Tibial nerve (tissue), 4 donors: ENCODE results near the gene YWHAG.

ENCODE experiments used
- EP300 ChIP-seq, 2 donors: sonication (generic); formaldehyde crosslinking; IDR thresholded peaks; one replicate each; pipeline ENCODE4 v1.6.1; 2017; ENCODE audit warnings: antibody characterized with exemption in 2 of 2, mild to moderate bottlenecking in 1 of 2
- POLR2A ChIP-seq, 2 donors: fragments of 450-650 bp; IDR thresholded peaks; one replicate each; pipeline ENCODE4 v1.6.1; 2017; ENCODE audit warnings: antibody characterized with exemption in 2 of 2, mild to moderate bottlenecking in 2 of 2, moderate library complexity in 2 of 2
- TF ChIP-seq, protein P1 (sequence below), 5 experiments: fragments of 200-600 bp in 3 of 5; fragments of 450-650 bp in 2 of 5; sonication (generic) in 3 of 5; IDR thresholded peaks; one replicate each; pipeline ENCODE4 v1.5.1; 2016 to 2019; ENCODE audit warnings: antibody characterized with exemption in 5 of 5, mild to moderate bottlenecking in 3 of 5, moderate library complexity in 2 of 5

DNA sequence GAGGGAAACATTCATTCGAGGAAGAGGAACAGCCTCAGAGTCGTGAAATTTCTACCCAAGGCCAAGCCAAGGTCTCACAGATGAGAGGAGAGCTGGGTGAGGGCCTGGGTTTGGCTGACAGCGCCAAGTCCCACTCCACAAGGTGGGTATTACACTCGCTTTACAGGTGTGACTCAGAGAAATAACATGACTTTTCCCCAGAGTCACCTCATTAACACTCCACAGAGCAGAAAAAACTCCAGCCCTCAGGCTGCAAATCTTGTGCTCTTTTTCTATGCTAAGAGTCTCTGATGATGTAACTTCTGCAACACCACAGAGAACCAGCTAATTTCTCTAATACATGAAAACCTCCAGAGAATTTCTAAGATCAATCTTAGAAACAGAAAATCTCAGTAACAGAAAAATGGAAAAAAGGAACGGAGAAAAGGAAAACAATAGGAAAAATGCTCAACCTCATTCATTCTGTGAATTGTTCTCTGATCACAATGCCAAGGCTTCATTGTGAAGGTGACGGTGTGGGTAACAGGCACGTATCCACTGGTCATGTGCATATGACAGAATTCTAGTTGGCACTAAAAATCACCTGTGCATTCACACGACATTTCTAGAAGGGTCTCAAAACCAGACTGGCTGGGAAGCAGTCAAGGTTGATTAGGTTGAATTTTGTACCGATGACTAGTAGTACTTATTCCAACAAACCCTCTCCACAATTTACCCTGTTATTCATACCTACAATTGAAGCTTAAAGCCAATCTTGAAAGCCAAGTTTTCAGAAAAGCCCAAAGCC lies 20.3 kb downstream of the YWHAG start:
- TF ChIP-seq, protein P1, sequence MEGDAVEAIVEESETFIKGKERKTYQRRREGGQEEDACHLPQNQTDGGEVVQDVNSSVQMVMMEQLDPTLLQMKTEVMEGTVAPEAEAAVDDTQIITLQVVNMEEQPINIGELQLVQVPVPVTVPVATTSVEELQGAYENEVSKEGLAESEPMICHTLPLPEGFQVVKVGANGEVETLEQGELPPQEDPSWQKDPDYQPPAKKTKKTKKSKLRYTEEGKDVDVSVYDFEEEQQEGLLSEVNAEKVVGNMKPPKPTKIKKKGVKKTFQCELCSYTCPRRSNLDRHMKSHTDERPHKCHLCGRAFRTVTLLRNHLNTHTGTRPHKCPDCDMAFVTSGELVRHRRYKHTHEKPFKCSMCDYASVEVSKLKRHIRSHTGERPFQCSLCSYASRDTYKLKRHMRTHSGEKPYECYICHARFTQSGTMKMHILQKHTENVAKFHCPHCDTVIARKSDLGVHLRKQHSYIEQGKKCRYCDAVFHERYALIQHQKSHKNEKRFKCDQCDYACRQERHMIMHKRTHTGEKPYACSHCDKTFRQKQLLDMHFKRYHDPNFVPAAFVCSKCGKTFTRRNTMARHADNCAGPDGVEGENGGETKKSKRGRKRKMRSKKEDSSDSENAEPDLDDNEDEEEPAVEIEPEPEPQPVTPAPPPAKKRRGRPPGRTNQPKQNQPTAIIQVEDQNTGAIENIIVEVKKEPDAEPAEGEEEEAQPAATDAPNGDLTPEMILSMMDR (IDR thresholded peaks at IDR 0.05): no peak
- TF ChIP-seq POLR2A (IDR thresholded peaks at IDR 0.05) (no peak), EP300 (IDR thresholded peaks at IDR 0.05) (no peak)
